Endothelial cell (in vitro differentiated cells): Measurements from ENCODE around the gene CREB5. TPM values are rescaled to one million over a fixed set of nuclear protein-coding genes. Genes with fewer than 3 reads are reported as not detected.
"Not testable (repeated sequence)": the region's sequence is repeated elsewhere in the genome, so short reads cannot be mapped to it uniquely, and the experiment has no call there.

Experiments used
- DNase-seq: peaks from one replicate; pipeline ENCODE4 v3.0.0; 2021; ENCODE audit warnings: low spot score
- H3K27ac Mint-ChIP-seq: one replicate; pipeline ENCODE4 v1.8.0; 2021; ENCODE audit warnings: mixed read lengths, inconsistent platforms; ENCODE audit not compliant: unreplicated experiment
- H3K27me3 Mint-ChIP-seq: one replicate; pipeline ENCODE4 v1.8.0; 2021; ENCODE audit warnings: mild to moderate bottlenecking, moderate library complexity, mixed read lengths, inconsistent platforms; ENCODE audit not compliant: unreplicated experiment
- H3K36me3 Mint-ChIP-seq: one replicate; pipeline ENCODE4 v1.8.0; 2021; ENCODE audit warnings: mild to moderate bottlenecking, low read depth, mixed read lengths, inconsistent platforms; ENCODE audit not compliant: unreplicated experiment
- H3K4me1 Mint-ChIP-seq: one replicate; pipeline ENCODE4 v1.8.0; 2021; ENCODE audit warnings: mild to moderate bottlenecking, mixed read lengths, inconsistent platforms; ENCODE audit not compliant: unreplicated experiment
- H3K4me3 Mint-ChIP-seq: one replicate; pipeline ENCODE4 v1.8.0; 2021; ENCODE audit warnings: mild to moderate bottlenecking, mixed read lengths, inconsistent platforms; ENCODE audit not compliant: unreplicated experiment
- H3K9me3 Mint-ChIP-seq: one replicate; pipeline ENCODE4 v1.8.0; 2021; ENCODE audit warnings: mixed read lengths, inconsistent platforms; ENCODE audit not compliant: unreplicated experiment
- CTCF ChIP-seq: fragments of 200-600 bp; sonication (generic); IDR thresholded peaks from one replicate; pipeline ENCODE4 v1.5.0; 2021; ENCODE audit warnings: antibody characterized with exemption; ENCODE audit not compliant: unreplicated experiment
- total RNA-seq: library from RNA; stranded (reverse); fragmentation: NEBNext Ultra II Directional; extraction: Animal tissue kit (Norgen Biotek cat#: 25700); gene quantifications from one replicate; pipeline ENCODE4 v1.2.1, GENCODE V29; 2021; ENCODE audit not compliant: unreplicated experiment

The CREB5 gene
- total RNA-seq, 1 donor from 2014 or later, result 5.6 TPM

- Mint-ChIP-seq H3K4me3 (no peak overlapping the region), H3K4me1 (peaks cover 20% of the 10 kb centered on the region), H3K27ac (no peak overlapping the region), H3K27me3 (peaks cover 2% of the 10 kb centered on the region), H3K9me3 (no peaks in the 10 kb centered on the region), H3K36me3 (no peaks in the 10 kb centered on the region)
- TF ChIP-seq CTCF, result no peak
- no peak for DNase-seq
Measured at GRCh38 chr7:28609608-28610007, 197.3 kb downstream of the CREB5 start.

GRCh38 chr7:28611399-28611897, 199.1 kb downstream of the CREB5 start:
- H3K4me1 Mint-ChIP-seq, result peaks cover 12% of the 10 kb centered on the region
- not testable (repeated sequence) for H3K27ac Mint-ChIP-seq, DNase-seq, H3K27me3 Mint-ChIP-seq, H3K9me3 Mint-ChIP-seq, H3K36me3 Mint-ChIP-seq, H3K4me3 Mint-ChIP-seq

GRCh38 chr7:28613262-28613661, 200.9 kb downstream of the CREB5 start:
- H3K4me3 Mint-ChIP-seq, result no peak overlapping the region
- no peaks in the 10 kb centered on the region for H3K9me3 Mint-ChIP-seq
- H3K27me3 Mint-ChIP-seq, result no peaks in the 10 kb centered on the region
- TF ChIP-seq CTCF, result no peak
- H3K27ac Mint-ChIP-seq, result no peak overlapping the region
- DNase-seq, result no peak
- H3K4me1 Mint-ChIP-seq, result peaks cover 3% of the 10 kb centered on the region
- H3K36me3 Mint-ChIP-seq, result no peaks in the 10 kb centered on the region

- peaks cover 3% of the 10 kb centered on the region for H3K4me1 Mint-ChIP-seq
- no peak for TF ChIP-seq CTCF
- no peaks in the 10 kb centered on the region for H3K27me3 Mint-ChIP-seq
- no peaks in the 10 kb centered on the region for H3K9me3 Mint-ChIP-seq
- H3K36me3 Mint-ChIP-seq, result no peaks in the 10 kb centered on the region
- H3K4me3 Mint-ChIP-seq, result no peak overlapping the region
- no peak overlapping the region for H3K27ac Mint-ChIP-seq
- DNase-seq, result no peak
Measured at GRCh38 chr7:28615091-28615490, 202.8 kb downstream of the CREB5 start.

GRCh38 chr7:28617308-28617880, 205.1 kb downstream of the CREB5 start:
- Mint-ChIP-seq H3K36me3 (no peaks in the 10 kb centered on the region), H3K27ac (no peak overlapping the region), H3K4me3 (no peak overlapping the region), H3K4me1 (no peaks in the 10 kb centered on the region), H3K9me3 (no peaks in the 10 kb centered on the region), H3K27me3 (no peaks in the 10 kb centered on the region)
- TF ChIP-seq CTCF, result no peak
- no peak for DNase-seq
